Posterior vena cava (tissue), 2 donors: ENCODE data around the gene TMEM11. TPM values are rescaled to one million over a fixed set of nuclear protein-coding genes. Genes with fewer than 3 reads are reported as not detected.
"Not testable (repeated sequence)": the region's sequence is repeated elsewhere in the genome, so short reads cannot be mapped to it uniquely, and the experiment has no call there.

Experiments used
- DNase-seq: peaks from one replicate; pipeline ENCODE4 v3.0.0-alpha.2; 2020; ENCODE audit warnings: low spot score
- intact Hi-C, 2 donors: fragments of 100-400 bp; cut with DNase I; formaldehyde crosslinking; loops; one replicate each; pipeline versions ENCODE4 v1.14.1 to v1.14.2; 2022 to 2023
- total RNA-seq, 2 donors: library from RNA; stranded (reverse); fragmentation: NEBNext Ultra II Directional; extraction: Animal tissue kit (Norgen Biotek cat#: 25700); gene quantifications; one replicate each; pipeline ENCODE4 v1.2.1, GENCODE V29; 2021
- donor health status: DM: yes; HTN: yes; CAD: no.
- donor health status: DM: yes; HTN: yes; CAD: no.

Gene TMEM11
- total RNA-seq, 2 donors from 2014 or later, result 18.5 to 18.7 TPM

GRCh38 chr17:21245639-21246084, 31.7 kb upstream of the TMEM11 start:
- no peak for DNase-seq
- intact Hi-C loops, result no loop called here

- no peak for DNase-seq
- intact Hi-C loops, result no loop called here
These were observed 29.7 kb upstream of the TMEM11 start for GRCh38 chr17:21243516-21244303.

- intact Hi-C loops, result no loop called here
- DNase-seq, result no peak
These were observed 29.0 kb upstream of the TMEM11 start for GRCh38 chr17:21242780-21243515.

GRCh38 chr17:21242026-21242697, 28.2 kb upstream of the TMEM11 start:
- DNase-seq, result no peak
- intact Hi-C loops, result no loop called here

GRCh38 chr17:21241564-21241963, 27.6 kb upstream of the TMEM11 start:
- intact Hi-C loops, result no loop called here
- DNase-seq, result no peak

- DNase-seq, result no peak
- intact Hi-C loops, result no loop called here
These were observed 26.6 kb upstream of the TMEM11 start for GRCh38 chr17:21240369-21241055.

GRCh38 chr17:21239680-21240368, 25.9 kb upstream of the TMEM11 start:
- DNase-seq, result no peak
- intact Hi-C loops, result no loop called here

GRCh38 chr17:21235921-21236320, 22.0 kb upstream of the TMEM11 start:
- intact Hi-C loops, result no loop called here
- DNase-seq, result no peak

- DNase-seq, result no peak
- intact Hi-C loops, result no loop called here
These were observed 19.8 kb upstream of the TMEM11 start for GRCh38 chr17:21233581-21234347.

GRCh38 chr17:21232033-21232749, 18.2 kb upstream of the TMEM11 start:
- no peak for DNase-seq
- intact Hi-C loops, result no loop called here

GRCh38 chr17:21231533-21231932, 17.6 kb upstream of the TMEM11 start:
- intact Hi-C loops, result no loop called here
- DNase-seq, result no peak

GRCh38 chr17:21228845-21229244, 14.9 kb upstream of the TMEM11 start:
- no peak for DNase-seq
- intact Hi-C loops, result no loop called here

- no peak for DNase-seq
- intact Hi-C loops, result no loop called here
These were observed 14.2 kb upstream of the TMEM11 start for GRCh38 chr17:21228111-21228510.

- intact Hi-C loops, DNase-seq: not testable (repeated sequence)
These were observed 13.3 kb upstream of the TMEM11 start for GRCh38 chr17:21227277-21227676.

GRCh38 chr17:21223086-21223485, 9.1 kb upstream of the TMEM11 start:
- no peak for DNase-seq
- intact Hi-C loops, result no loop called here

- intact Hi-C loops, result no loop called here
- no peak for DNase-seq
These were observed 4.9 kb upstream of the TMEM11 start for GRCh38 chr17:21218831-21219380.

GRCh38 chr17:21218101-21218500, 4.1 kb upstream of the TMEM11 start:
- no peak for DNase-seq
- intact Hi-C loops, result no loop called here
